ENCODE results near the gene SLC25A4. TPM values are rescaled to one million over a fixed set of nuclear protein-coding genes. Genes with fewer than 3 reads are reported as not detected.
A peak's percentile ranks its signal among the peaks of the same experiment; 100 is the strongest.

Gene SLC25A4
- total and polyA plus RNA-seq, 4 donors: 4.4 to 64.2 (median 26.8) TPM

GRCh38 chr4:185113340-185113739, 29.7 kb upstream of the SLC25A4 start:
- 88% methylated on average over 2 of the region's 2 CpGs for WGBS
- Histone ChIP-seq H3K4me3 (ENCODE audit: low read depth in 1 of 3, low read length in 3 of 3) (no peak overlapping the region), H3K27me3 (ENCODE audit: control insufficient read depth in 4 of 4, insufficient read depth in 4 of 4, low read length in 3 of 4) (no peaks in the 10 kb centered on the region), H3K27ac (ENCODE audit: low read depth in 1 of 2, low read length in 2 of 2) (no peak overlapping the region), H3K9me3 (ENCODE audit: control insufficient read depth in 4 of 4, low read length in 3 of 4) (no peaks in the 10 kb centered on the region), H3K4me1 (ENCODE audit: control insufficient read depth in 4 of 4, insufficient read depth in 4 of 4, low read length in 3 of 4) (peaks cover 8 to 20% (median 16%) of the 10 kb centered on the region in 4 donors), H3K9ac (ENCODE audit: low read depth in 1 of 2, low read length in 2 of 2) (no peak overlapping the region), H3K36me3 (ENCODE audit: control insufficient read depth in 4 of 4, insufficient read depth in 3 of 4, low read depth in 1 of 4, low read length in 3 of 4) (no peaks in the 10 kb centered on the region)
- no peak for DNase-seq (ENCODE audit: low spot score)
- TF ChIP-seq ATF3 (IDR thresholded peaks at IDR 0.05) (no peak), JUND (IDR thresholded peaks at IDR 0.05) (no peak), TAF1 (conservative IDR thresholded peaks at IDR 0.05) (no peak), MAX (IDR thresholded peaks at IDR 0.05) (no peak), GABPA (IDR thresholded peaks at IDR 0.05 in 1 of 2, conservative IDR thresholded peaks at IDR 0.05 in 1 of 2) (no peak), REST (IDR thresholded peaks at IDR 0.05) (no peak), SP1 (IDR thresholded peaks at IDR 0.05) (no peak), CTCF (IDR thresholded peaks at IDR 0.05; ENCODE audit: low read depth, low read length, missing input control) (no peak), RXRA (IDR thresholded peaks at IDR 0.05) (no peak)

- Histone ChIP-seq H3K27me3 (ENCODE audit: control insufficient read depth in 4 of 4, insufficient read depth in 4 of 4, low read length in 3 of 4) (no peaks in the 10 kb centered on the region), H3K36me3 (ENCODE audit: control insufficient read depth in 4 of 4, insufficient read depth in 3 of 4, low read depth in 1 of 4, low read length in 3 of 4) (no peaks in the 10 kb centered on the region), H3K4me1 (ENCODE audit: control insufficient read depth in 4 of 4, insufficient read depth in 4 of 4, low read length in 3 of 4) (peaks cover 0 to 6% (median 1%) of the 10 kb centered on the region in 4 donors), H3K9ac (ENCODE audit: low read depth in 1 of 2, low read length in 2 of 2) (peak overlapping the region in 1 of 2 donors; percentile 21), H3K9me3 (ENCODE audit: control insufficient read depth in 4 of 4, low read length in 3 of 4) (no peaks in the 10 kb centered on the region), H3K4me3 (ENCODE audit: low read depth in 1 of 3, low read length in 3 of 3) (no peak overlapping the region), H3K27ac (ENCODE audit: low read depth in 1 of 2, low read length in 2 of 2) (peak overlapping the region; percentile 54 to 60)
- peak; percentile 58 for DNase-seq (ENCODE audit: low spot score)
- 18% methylated on average over 9 of the region's 9 CpGs for WGBS
- TF ChIP-seq ZBTB33 (IDR thresholded peaks at IDR 0.05) (peak; percentile 58), MAX (IDR thresholded peaks at IDR 0.05) (peak; percentile 71), ATF3 (IDR thresholded peaks at IDR 0.05) (no peak), HNF4A (conservative IDR thresholded peaks at IDR 0.05) (peak; percentile 37 to 46), RXRA (IDR thresholded peaks at IDR 0.05) (peak; percentile 39 to 68), HNF4G (IDR thresholded peaks at IDR 0.05) (no peak), TAF1 (conservative IDR thresholded peaks at IDR 0.05) (peak; percentile 29), RAD21 (IDR thresholded peaks at IDR 0.05) (peak in 1 of 2 donors; percentile 33), JUND (IDR thresholded peaks at IDR 0.05) (peak in 1 of 2 donors; percentile 53), NR2F2 (IDR thresholded peaks at IDR 0.05) (peak; percentile 52), EGR1 (IDR thresholded peaks at IDR 0.05; ENCODE audit: low read depth in 2 of 2) (no peak), FOXA2 (IDR thresholded peaks at IDR 0.05) (peak; percentile 8), SP1 (IDR thresholded peaks at IDR 0.05) (peak; percentile 70), REST (IDR thresholded peaks at IDR 0.05) (no peak), FOXA1 (IDR thresholded peaks at IDR 0.05) (no peak), YY1 (IDR thresholded peaks at IDR 0.05) (peak; percentile 67)
Measured at GRCh38 chr4:185115827-185116232, 27.2 kb upstream of the SLC25A4 start.
